NCI-H146 (cell line): ENCODE data around the gene TJP2.
"Not testable (repeated sequence)": the region's sequence is repeated elsewhere in the genome, so short reads cannot be mapped to it uniquely, and the experiment has no call there.

Experiments used
- DNase-seq: peaks from one replicate; lab custom pipeline; 2025; lab: John Stamatoyannopoulos, UW

The TJP2 gene

DNA sequence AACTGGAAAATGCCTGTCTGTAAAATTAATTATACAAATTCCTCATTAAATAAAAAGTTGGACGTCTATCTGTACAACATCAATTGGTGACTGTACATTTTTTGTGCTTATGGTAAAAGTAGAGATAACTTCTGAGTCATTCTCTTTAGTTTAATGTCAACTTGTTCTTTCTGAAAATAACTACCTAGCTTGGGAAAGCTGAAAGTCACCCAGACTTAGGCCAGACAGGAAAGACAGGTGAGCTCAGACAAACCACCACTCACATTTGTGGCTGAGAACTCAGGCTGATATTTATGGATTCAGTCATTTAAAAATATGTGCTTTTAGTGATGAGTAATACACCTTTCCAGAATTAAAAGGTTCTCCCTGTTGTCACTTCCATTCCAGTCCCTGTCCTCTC, 119.1 kb downstream of the TJP2 start:
- no peak for DNase-seq

DNA sequence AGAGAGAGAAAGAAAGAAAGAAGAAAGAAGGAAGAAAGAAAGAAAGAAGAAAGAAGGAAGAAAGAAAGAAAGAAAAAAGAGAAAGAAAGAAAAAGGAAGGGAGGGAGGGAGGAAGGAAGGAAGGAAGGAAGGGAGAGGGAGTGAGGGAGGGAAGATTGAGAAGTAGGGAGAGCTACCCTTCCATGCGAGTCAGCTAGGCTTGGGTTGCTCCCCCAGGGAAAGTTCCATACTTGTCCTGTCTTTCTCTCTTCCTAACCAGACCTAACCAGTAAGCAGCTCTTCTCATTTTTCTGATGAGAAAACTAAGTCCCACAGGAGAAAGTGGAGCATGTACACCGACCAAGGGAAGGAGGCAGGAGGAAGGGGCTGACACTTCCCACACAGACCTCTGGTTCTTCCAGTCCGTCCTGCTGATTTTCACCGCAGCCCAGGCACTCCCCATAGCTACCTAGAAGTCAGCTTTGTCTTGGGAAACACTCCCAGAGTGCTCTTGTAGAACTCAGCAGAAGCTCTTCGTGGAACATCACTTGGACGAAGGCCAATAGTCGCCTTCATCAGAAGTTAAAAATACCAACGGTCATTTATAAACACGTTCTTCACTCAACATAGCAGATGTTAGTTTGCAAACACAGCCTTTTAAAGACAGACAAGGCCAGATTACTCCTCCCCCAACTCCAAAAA, 121.9 kb downstream of the TJP2 start:
- no peak for DNase-seq

DNA sequence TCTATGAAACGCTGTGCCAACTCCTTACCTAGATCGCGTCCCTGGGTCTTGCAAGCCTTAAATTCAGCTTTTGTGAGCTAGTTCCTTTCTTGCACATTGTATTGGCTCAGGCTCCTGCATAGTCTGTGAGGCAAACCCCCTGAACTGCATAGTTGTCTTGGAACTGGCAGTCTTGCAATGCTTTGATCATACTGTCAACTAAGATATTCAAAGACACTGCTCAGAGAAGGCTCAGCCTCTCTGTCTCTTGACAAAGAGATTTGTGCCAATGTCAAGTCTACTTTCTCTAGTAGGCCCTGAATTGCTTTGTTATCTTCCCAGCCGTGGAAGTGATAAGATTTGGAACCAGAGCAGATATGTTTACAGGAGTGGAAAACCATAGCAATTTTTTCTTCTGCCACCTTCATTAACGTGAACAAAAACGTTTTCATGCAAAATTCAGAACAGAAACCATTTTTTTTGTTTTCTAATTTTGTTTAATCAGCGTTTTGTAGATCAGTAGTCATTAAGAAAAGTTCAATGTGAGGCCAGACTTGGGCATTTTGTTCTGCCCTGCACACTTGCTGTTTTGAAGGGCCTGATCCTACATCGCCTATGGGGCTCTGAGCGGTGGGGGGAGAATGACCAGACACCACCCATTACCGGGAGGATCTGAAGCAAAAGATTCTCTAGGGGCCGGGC, 123.4 kb downstream of the TJP2 start:
- DNase-seq: no peak

DNA sequence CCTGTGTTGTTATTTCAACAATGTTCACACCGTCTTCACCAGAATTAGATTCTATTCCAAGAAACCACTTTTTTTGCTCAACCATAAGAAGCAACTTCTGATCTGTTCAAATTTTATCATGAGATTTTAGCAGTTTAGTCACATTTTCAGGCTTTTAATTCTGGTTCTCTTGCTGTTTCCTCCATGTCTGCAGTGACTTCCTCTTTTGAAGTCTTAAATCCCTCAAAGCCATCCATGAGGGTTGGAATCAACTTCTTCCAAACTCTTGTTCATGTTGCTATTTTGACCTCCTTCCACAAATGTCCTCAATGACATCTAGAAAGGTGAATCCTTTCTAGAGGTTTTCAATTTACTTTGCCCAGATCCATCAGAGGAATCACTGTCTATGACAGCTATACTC, 125.2 kb downstream of the TJP2 start:
- DNase-seq: no peak

DNA sequence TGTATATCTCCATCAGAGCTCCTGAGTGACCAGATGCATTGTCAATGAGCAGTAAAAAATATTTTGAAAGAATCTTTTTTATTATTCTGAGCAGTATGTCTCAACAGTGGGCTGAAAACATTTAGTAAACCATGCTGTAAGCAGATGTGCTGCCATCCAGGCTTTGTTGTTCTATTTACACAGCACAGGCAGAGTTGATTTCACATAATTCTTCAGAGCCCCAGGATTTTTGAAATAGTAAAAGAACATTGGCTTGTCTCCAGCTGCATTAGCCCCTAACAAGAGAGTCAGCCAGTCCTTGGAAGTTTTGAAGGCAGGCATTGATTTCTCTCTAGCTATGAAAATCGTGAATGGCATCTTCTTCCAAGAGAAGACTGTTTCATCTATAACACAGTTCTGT, 125.7 kb downstream of the TJP2 start:
- DNase-seq: no peak

DNA sequence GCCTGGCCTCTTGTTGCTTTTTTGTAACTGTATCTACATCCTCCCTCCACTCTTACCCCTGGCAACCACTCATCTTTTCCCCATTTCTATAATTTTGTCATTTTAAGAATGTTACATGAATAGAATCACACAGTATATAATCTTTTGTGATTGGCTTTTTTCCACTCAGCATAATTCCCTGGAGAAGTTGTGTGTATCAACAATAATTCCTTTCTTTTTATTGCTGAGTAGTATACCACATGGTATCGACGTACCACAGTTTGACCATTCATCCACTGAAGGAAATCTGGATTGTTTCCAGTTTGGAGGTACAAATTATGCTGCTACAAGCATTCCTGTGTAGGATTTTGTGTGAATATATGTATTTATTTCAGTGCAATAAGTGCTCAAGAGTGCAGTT, 129.3 kb downstream of the TJP2 start:
- DNase-seq: no peak

DNA sequence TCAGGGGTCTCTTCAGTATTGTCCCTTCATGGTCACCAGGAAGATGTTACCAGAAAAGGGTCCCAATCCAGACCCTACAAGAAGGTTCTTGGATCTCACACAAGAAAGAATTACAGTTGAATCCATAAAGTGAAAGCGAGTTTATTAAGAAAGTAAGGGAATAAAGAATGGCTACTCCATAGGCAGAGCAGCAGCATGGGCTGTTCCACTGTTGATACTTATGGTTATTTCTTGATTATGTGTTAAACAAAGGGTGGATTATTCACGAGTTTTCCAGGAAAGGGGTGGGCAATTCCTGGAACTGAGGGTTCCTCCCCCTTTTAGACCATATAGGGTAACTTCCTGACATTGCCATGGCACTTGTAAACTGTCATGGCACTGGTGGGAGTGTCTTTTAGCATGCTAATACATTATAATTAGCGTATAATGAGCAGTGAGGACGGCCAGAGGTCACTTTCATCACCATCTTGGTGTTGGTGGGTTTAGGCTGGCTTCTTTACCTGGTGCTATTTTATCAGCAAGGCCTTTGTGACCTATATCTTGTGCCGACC, 132.9 kb downstream of the TJP2 start:
- DNase-seq: not testable (repeated sequence)

DNA sequence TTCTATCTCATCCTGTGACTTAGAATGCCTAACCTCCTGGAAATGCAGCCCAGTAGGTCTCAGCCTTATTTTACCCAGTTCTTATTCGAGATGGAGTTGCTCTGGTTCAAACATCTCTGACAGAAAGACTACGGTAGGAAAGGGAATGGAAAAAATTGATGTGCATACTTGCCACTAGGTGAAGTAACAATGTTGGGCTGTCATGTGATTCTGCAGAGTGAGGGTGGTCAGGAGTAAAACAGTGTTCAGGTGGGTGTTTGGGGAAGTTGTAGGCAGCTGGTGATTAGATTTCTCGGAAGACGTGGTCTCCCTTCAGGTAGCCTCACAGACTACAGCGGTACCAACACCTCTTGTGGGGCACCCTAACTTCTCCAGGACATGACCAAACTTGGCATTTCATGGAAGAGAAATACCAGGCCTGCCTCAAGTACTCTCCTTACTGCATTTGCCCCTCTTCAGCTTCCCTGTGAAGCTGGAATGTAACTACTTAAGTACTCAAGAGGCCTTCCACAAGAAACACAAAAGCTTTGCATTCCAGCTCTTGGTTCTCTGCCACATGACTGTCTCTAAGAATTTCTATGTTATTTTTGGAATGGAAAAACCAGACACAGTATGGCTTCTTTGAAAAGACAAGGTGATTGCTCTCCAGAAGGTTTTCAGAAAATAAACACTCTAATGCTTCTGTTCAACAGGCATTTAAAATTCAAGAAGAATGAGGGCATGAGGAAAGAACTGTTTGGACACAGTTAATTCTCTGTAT, 133.5 kb downstream of the TJP2 start:
- no peak for DNase-seq

DNA sequence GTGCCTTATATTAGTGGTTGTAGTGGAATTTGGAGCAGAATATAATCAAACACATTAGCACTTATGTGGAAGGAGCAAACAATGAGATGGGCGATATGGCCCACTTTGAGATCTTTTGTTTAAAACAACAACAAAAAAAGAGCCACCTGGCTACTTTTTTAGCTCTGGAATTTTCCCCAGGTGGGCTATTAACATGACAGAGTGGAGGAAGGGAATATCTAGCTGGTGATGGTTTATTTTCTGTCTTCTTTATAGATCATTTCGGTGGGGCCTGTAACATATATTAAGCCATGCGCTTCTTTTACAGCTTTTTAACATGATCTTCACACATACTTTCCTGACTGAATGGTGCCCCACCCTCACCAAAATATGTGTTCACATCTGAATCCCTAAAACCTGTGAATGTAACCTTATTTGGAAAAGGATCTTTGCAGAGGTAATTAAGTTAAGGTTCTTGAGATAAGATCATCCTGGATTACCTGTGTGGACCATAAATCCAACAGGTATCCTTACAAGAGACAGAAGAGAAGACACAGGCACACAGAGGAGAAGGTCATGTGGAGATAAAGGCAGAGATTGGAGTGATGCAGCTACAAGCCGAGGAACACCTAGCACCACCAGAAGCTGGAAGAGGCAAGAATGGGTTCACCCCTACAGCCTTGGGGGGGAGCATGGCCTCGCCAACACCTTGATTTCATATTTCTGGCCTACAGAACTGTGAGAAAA, 134.3 kb downstream of the TJP2 start:
- DNase-seq: no peak

DNA sequence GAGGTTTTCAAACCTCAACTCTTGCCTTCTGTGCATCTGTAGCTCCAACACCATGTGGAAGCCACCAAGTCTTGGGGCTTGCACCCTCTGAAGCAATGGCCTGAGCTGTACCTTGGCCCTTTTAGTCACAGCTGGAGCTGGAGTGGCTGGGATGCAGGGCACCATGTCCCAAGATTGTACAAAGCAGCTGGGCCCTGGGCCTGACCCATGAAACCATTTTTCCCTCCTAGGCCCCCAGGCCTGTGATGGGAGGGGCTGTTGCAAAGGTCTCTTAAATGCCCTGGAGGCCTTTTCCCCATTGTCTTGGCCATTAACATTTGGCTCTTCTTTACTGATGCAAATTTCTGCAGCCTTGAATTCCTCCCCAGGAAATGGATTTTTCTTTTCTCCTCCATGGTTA, 139.1 kb downstream of the TJP2 start:
- DNase-seq: no peak

DNA sequence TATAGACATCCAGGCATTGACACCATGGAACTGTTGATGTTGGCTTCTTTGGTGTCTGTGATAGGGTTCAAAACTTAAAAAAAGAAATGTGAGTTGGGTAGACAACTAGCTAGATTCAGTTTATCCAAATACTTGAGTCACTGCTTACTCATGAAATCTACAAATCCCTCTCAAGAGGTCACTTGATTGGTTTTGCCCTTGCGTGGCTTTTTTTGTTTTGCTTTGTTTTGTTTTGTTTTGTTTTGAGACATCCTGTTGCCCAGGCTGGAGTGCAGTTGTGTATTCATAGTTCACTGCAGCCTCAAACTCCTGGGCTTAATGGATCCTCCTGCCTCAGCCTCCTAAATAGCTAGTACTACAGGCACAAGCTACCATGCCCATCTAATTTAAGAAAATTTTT, 140.5 kb downstream of the TJP2 start:
- no peak for DNase-seq

DNA sequence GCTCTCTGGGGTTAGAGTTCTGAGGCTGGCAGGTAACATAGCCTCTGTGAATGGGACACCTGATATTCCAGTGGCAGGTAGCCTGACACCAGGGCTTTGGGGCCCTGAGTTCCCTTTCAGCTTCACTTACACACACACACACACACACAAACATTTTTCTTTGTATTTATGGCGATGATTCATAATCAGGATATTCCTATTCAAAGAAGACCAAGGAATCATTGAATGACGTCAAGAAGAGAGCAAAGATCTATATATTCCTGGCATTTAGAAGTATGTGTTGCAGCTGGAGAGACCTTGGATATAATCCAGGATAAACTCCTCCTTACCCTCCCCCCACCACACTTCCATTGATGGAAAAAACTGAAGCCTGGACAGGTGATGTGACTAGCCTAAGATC, 143.0 kb downstream of the TJP2 start:
- no peak for DNase-seq

DNA sequence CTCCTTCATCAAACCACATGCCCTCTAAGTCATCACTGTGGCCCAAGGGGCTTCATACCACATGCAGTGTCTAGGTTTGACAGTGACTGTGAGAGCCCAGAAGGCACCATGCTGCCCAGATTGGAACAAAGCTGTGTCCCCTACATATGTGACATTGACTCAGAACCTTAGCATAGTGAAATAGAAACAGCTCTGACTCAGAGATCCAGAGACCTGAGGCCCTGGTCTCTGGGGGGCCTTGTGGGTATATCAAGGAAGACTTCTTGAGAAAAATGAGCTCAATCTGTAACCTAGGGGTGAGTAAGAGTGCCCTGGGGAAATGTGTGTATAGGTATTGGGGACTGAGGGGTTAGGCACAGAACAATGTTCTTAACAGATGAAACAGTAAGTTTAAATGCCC, 143.8 kb downstream of the TJP2 start:
- no peak for DNase-seq

DNA sequence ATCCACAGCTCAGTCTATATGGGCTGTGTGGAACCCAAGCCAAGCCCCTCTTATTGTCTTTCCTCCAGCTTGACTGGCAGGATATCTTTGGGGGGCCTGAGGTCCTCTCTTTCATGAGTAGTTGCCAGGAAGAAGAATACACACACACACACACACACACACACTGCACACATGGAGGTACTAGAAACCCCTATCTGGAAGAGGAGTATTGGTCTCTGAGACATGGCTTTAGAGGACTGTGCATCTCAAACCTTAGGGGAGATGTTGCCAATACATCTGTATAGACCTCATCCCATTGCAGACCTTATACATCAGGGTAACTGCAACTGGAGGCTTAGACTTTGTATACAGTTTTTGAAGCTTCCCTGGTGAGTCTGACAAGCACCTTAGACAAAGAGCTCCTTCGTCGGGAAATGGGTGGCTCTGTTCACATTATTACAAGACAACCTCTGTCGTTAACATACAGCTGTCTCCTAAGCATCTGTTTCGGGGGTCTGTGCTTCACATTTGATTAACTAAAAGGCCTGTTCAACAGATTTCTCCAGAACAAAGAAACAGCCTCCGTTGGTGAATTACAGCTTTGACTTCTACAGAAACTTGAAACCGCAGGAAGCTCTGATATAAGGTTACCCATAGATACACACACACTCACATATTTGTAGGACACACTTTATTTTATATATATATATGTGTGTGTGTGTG, 145.4 kb downstream of the TJP2 start:
- DNase-seq: peak; percentile 55

DNA sequence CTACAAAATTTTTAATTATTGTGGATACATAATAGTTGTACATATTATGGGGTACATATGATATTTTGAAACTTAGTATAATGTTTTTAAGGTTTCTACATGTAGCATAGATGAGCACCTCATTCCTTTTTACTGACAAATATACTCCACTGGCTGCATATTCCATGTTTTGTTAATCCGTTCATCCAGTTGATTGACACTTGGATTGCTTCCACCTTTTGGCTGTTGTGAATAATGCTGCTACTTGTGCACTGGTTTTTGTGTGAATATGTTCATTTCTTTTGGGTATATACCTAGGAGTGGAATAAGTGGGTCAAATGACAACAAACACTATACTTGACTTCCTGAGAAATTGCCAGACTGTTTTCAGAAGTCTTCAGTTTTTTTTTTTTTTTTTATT, 148.2 kb downstream of the TJP2 start:
- no peak for DNase-seq

DNA sequence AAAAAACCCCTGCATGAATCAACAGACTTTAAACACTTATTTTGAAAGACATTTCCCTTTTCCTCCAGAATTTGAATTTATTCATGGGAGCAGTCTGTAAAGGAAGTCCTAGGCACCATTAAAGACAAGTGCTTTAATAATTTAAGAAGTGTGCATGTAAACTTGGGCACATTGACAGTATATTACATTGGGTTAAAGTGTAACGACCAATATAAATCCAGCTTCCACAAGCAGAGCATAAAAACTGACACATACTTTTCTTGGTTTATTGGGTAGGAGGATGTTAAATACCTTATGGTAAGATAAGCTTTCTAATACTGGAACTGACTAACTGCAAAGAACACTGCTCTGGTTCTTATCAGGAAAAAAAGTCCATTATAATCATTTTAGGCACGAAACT, 149.8 kb downstream of the TJP2 start:
- DNase-seq: no peak
